Calu3 (cell line): ENCODE data around the gene RELCH. TPM values are rescaled to one million over a fixed set of nuclear protein-coding genes. Genes with fewer than 3 reads are reported as not detected.
A peak's percentile ranks its signal among the peaks of the same experiment; 100 is the strongest.

ENCODE experiments used
- BruUV-seq: library from RNA; stranded (reverse); fragments of 400-500 nt; replicated peaks from 2 replicates; lab custom pipeline; 2021; lab: Mats Ljungman, UMichigan
- CTCF ChIA-PET: fragments of 300-600 bp; sonication (Branson Sonifier 250); formaldehyde crosslinking; loops from one replicate; lab custom pipeline; 2022; ENCODE audit warnings: antibody characterized with exemption; lab: Charles Lee
- DNase-seq: peaks from one replicate; pipeline ENCODE4 v3.0.0; 2022
- H3K27ac Mint-ChIP-seq: one replicate; pipeline ENCODE4 v1.8.0; 2022; ENCODE audit warnings: mixed read lengths; ENCODE audit not compliant: unreplicated experiment
- H3K27me3 Mint-ChIP-seq: one replicate; pipeline ENCODE4 v1.8.0; 2022; ENCODE audit warnings: mixed read lengths; ENCODE audit not compliant: unreplicated experiment
- H3K36me3 Mint-ChIP-seq: one replicate; pipeline ENCODE4 v1.8.0; 2022; ENCODE audit warnings: mild to moderate bottlenecking, moderate library complexity, mixed read lengths; ENCODE audit not compliant: insufficient read depth, unreplicated experiment
- H3K4me1 Mint-ChIP-seq: one replicate; pipeline ENCODE4 v1.8.0; 2022; ENCODE audit warnings: mild to moderate bottlenecking, low read depth, mixed read lengths; ENCODE audit not compliant: unreplicated experiment
- H3K4me3 Mint-ChIP-seq: one replicate; pipeline ENCODE4 v1.8.0; 2022; ENCODE audit warnings: mild to moderate bottlenecking, low read depth, moderate library complexity, mixed read lengths; ENCODE audit not compliant: unreplicated experiment
- H3K9me3 Mint-ChIP-seq: one replicate; pipeline ENCODE4 v1.8.0; 2022; ENCODE audit warnings: low read depth, mixed read lengths; ENCODE audit not compliant: unreplicated experiment
- intact Hi-C: fragments of 100-400 bp; cut with micrococcal nuclease; formaldehyde crosslinking; loops from one replicate; pipeline ENCODE4 v1.10.0; 2022; ENCODE audit not compliant: unreplicated experiment
- total RNA-seq: library from RNA; stranded (reverse); gene quantifications from 2 replicates; pipeline ENCODE4 v1.2.3, GENCODE V29; 2022
- TF ChIP-seq, protein P1 (sequence below): fragments of 200-600 bp; IDR thresholded peaks from one replicate; pipeline ENCODE4 v1.8.0; 2022; ENCODE audit warnings: antibody characterized with exemption; ENCODE audit not compliant: unreplicated experiment

Gene RELCH
- total RNA-seq, 1 experiment from 2014 or later, result 54.5 TPM

DNA sequence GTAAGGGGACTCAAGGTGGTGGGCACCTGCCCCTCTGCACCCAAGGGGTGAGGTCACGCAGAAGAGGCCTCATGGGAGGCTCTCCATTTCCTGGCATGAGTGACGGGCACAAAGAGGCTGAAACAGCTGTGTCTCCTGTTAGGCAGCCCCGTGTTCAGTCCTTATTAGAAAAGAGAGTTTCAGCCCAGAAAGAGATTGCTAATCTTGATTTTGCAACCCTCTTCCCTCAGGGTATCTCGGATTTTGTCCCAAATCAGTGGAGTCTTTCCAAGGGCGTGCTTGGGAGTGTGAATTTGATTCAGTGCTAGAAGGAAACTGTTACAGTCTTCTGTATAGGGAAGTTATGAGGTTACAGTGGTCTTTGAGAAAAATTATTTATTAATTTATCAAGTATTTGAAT, 148.4 kb downstream of the RELCH start:
- DNase-seq, result no peak
- intact Hi-C loops, result no loop called here
- BruUV-seq, result no TSS peak
- Mint-ChIP-seq H3K4me3 (peak overlapping the region; percentile 61), H3K4me1 (peaks cover 96% of the 10 kb centered on the region), H3K27me3 (no peaks in the 10 kb centered on the region), H3K9me3 (no peaks in the 10 kb centered on the region), H3K36me3 (peaks cover 54% of the 10 kb centered on the region), H3K27ac (peak overlapping the region; percentile 91)
- TF ChIP-seq, protein P1, sequence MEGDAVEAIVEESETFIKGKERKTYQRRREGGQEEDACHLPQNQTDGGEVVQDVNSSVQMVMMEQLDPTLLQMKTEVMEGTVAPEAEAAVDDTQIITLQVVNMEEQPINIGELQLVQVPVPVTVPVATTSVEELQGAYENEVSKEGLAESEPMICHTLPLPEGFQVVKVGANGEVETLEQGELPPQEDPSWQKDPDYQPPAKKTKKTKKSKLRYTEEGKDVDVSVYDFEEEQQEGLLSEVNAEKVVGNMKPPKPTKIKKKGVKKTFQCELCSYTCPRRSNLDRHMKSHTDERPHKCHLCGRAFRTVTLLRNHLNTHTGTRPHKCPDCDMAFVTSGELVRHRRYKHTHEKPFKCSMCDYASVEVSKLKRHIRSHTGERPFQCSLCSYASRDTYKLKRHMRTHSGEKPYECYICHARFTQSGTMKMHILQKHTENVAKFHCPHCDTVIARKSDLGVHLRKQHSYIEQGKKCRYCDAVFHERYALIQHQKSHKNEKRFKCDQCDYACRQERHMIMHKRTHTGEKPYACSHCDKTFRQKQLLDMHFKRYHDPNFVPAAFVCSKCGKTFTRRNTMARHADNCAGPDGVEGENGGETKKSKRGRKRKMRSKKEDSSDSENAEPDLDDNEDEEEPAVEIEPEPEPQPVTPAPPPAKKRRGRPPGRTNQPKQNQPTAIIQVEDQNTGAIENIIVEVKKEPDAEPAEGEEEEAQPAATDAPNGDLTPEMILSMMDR, result no peak
- CTCF ChIA-PET, result interaction anchor here (0.7 kb wide), 1 partner anchor 39 kb away, joined by 7 read pairs; no protein-coding TSS in a partner anchor

DNA sequence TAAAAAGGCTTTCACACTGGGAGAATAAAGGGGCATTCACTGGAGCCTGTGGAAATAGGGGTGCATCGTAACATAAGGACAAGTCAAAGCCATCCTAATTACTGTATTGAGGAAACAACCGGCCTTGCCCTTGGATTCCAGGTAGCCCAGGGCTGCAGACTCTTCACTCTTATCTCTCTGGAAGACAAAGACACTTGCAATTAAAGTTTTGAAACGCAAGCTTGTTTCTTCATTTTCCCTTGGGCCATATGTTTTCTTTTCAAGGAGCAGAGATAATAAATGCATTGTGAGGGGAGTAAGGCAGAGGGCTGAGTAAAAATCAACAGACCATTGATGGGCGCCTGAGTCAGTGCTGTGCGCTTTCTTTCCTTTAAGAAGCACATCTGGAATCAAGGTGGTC, 149.6 kb downstream of the RELCH start:
- no peak for DNase-seq
- H3K27me3 Mint-ChIP-seq, result no peaks in the 10 kb centered on the region
- TF ChIP-seq, protein P1, result no peak
- H3K27ac Mint-ChIP-seq, result peak overlapping the region; percentile 91
- no peaks in the 10 kb centered on the region for H3K9me3 Mint-ChIP-seq
- CTCF ChIA-PET, result no interaction called here
- peaks cover 54% of the 10 kb centered on the region for H3K36me3 Mint-ChIP-seq
- peak overlapping the region; percentile 61 for H3K4me3 Mint-ChIP-seq
- intact Hi-C loops, result no loop called here
- H3K4me1 Mint-ChIP-seq, result peaks cover 96% of the 10 kb centered on the region
- no TSS peak for BruUV-seq

DNA sequence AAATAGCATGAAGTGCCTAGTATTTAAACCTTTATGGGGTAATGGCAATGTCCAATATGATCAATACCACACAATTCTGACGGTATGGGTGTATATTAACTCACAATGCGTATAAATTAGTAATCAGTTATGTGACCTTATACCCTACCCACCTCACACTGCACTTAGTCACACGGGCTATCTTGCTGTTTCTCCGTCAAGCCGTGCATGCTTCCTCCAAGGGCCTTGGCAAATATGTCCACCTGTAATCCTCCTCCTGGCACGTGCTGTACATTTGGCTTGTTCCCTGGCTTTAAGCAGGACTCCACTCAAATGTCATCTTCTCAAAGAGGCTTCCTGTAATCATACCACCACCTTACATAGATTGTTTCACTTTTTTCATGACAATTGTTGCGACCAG, 150.3 kb downstream of the RELCH start:
- CTCF ChIA-PET, result no interaction called here
- BruUV-seq, result no TSS peak
- no peaks in the 10 kb centered on the region for H3K27me3 Mint-ChIP-seq
- H3K4me1 Mint-ChIP-seq, result peaks cover 92% of the 10 kb centered on the region
- TF ChIP-seq, protein P1, result no peak
- H3K9me3 Mint-ChIP-seq, result no peaks in the 10 kb centered on the region
- no peak for DNase-seq
- intact Hi-C loops, result no loop called here
- H3K36me3 Mint-ChIP-seq, result peaks cover 59% of the 10 kb centered on the region
- H3K4me3 Mint-ChIP-seq, result peak overlapping the region; percentile 61
- H3K27ac Mint-ChIP-seq, result peak overlapping the region; percentile 91

DNA sequence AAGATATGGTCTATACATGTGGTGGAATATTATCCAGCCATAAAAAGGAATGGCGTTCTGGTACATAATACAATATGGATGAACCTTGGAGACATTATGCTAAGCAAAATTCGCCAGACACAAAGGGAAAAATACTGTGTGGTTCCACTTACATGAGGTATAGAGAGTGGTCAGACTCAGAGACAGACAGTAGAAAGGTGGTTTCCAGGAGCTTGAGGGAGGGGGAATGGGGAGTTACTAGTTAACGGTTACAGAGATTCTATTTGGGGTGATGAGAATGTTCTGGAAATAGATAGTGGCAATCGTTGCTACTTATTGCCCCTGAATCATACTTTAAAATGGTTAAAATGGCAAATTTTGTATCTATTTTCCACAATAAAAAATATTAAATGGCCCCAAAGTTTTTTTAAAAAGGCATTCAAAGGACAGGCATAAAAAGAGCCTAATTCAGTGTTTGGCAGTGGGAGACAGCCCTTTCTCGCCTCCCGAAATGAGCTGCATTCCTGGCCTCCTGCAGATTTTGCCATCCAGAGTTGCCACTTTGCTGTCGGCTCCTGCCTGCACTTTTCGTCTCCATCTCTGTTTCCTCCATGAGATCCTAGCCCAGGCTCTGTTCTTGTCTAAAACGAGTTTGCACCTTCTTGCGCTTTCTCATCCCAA, 151.5 kb downstream of the RELCH start:
- Mint-ChIP-seq H3K9me3 (no peaks in the 10 kb centered on the region), H3K4me3 (peak overlapping the region; percentile 59), H3K4me1 (peaks cover 79% of the 10 kb centered on the region), H3K27me3 (no peaks in the 10 kb centered on the region), H3K36me3 (peaks cover 55% of the 10 kb centered on the region), H3K27ac (peak overlapping the region; percentile 91)
- intact Hi-C loops, result loop anchor here (2.0 kb wide), 1 partner anchor 82 kb away; no protein-coding TSS in a partner anchor
- BruUV-seq, result no TSS peak
- CTCF ChIA-PET, result interaction anchor here (2.7 kb wide), 1 partner anchor 10 kb away, joined by 21 read pairs; no protein-coding TSS in a partner anchor
- TF ChIP-seq, protein P1, result no peak
- DNase-seq, result no peak
